GM15510 (cell line): Measurements from ENCODE around the gene CDH26.
A peak's percentile ranks its signal among the peaks of the same experiment; 100 is the strongest.

Experiments used
- POLR2A ChIP-seq: IDR thresholded peaks from 3 replicates; pipeline ENCODE4 v1.6.1; 2011; ENCODE audit warnings: borderline replicate concordance; ENCODE audit not compliant: insufficient read length; ENCODE audit errors: extremely low read depth

Gene CDH26

GRCh38 chr20:59937150-59937549, 21.1 kb upstream of the CDH26 start:
- TF ChIP-seq POLR2A, result no peak

DNA sequence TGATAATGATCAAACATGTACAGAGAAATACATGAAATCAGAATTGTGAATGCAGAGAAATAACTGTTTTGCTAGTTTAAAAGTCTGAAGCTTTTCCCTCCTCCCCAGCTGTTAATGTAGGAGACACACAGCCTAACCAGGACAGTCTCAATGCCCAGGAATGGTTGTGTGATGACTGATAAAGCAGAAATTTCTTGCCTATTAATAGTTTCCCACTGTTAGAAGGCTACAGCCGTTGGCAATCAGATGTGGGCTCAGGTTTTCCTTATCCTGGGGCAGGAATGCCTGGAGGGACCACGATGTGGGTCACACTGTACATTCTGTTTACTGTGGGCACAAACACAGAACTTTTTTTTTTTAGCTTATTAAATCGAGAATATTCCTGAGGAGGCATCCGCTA, 20.0 kb upstream of the CDH26 start:
- no peak for TF ChIP-seq POLR2A

DNA sequence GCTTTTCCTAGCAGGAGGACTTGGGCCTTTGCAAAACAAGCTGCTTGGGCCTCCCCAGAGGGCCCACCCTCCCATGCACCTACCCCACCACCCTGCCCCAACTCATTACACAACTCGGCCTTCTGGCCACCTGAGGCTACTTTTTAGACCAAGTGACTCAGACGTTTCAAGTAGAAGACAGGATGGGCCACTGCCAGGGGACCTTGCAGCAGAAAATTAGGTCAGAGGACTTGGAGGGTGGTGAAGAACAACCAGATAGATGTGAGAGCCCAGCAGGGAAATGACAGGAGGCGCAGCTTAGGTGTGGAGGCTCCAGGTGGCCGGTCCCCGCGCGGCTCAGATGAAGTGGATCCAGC, 19.5 kb upstream of the CDH26 start:
- no peak for TF ChIP-seq POLR2A

GRCh38 chr20:59939052-59939878, 19.0 kb upstream of the CDH26 start:
- TF ChIP-seq POLR2A, result no peak

- no peak for TF ChIP-seq POLR2A
These were observed 18.4 kb upstream of the CDH26 start for GRCh38 chr20:59939879-59940128.

DNA sequence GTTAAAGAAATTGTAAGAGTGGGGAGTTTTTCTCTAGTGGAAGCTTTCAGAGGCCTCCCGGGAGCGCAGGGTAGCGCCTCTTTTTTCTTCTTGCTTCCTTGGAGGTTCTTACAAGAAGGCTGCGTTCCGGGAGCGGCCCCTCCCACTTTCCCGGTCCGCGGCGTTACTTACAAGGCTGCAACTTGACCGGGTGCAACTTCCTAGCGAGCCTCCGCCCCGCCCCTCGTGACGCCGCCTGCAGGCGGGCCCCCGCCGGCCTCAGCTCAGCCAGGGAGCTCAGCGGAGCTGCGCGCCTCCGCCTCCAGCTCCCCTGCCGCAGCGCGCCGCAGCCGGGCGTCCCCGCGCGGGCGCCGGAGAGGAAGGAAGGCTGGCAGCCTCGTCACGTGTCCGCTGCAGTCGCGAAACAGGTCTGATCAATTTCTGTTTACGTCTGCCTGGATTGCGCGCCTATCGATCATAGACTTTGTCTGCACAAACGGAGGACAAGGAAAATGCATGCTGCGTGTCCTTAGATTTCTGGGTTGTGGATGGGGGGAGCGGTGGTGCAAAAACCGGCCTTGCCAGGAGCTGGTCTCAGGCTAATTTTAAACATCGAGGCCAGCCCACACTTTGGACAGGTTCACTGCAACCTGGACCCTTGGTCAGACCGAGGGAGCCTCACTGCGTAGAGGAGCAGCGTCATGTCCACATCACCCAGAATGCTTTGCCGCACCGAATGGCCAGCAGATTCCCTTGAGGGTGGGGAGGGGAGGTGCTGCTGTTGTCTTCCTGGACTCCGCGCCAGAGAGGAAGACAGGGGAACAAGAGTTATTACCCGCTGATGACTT, 17.9 kb upstream of the CDH26 start, which contains the start of the genes FAM217B and PPP1R3D:
Gene FAM217B, plus strand, starts transcription at position 261 of the 827 bp plus-strand sequence. CDS start 3,555 bp downstream, outside the sequence.
Gene PPP1R3D, minus strand, starts transcription at position 177 of the 827 bp plus-strand sequence. CDS start 374 bp downstream, outside the sequence.
- TF ChIP-seq POLR2A, result peak; percentile 70

DNA sequence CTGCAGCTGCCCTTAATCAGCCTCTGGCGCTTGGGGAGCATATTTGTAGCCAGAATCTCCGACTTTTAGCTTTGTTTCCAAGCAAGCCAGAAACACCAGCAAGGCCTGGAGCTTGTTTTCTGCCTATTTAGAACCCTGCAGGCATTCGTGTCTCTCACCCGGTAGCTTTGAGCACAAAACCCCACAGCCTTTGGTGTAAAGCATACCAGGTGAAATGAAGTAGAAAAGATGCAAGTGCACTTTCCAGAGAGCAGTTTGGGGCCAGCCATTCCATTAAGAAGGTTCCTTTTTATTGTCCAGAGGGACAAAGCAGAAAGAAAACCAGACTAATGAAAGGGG, 17.3 kb upstream of the CDH26 start:
- no peak for TF ChIP-seq POLR2A

DNA sequence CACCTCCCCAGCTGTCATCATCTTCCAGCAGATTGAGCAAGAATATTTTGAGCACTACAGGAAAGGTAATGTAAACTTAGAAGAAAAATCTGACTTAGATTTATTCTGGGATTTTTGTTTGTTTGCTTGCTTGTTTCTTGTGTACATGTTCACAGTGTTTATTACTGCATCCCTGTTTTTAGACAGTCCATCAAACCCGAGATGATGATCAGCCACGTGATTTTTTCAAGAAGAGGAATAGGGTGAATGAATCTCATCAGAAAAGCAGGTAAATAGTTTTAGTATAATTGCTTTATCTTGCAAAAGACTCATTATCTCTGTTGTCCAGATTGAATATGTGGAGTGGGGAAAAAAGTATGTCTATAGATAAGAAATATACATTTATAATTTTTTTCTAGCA, 16.0 kb upstream of the CDH26 start:
- TF ChIP-seq POLR2A, result no peak

DNA sequence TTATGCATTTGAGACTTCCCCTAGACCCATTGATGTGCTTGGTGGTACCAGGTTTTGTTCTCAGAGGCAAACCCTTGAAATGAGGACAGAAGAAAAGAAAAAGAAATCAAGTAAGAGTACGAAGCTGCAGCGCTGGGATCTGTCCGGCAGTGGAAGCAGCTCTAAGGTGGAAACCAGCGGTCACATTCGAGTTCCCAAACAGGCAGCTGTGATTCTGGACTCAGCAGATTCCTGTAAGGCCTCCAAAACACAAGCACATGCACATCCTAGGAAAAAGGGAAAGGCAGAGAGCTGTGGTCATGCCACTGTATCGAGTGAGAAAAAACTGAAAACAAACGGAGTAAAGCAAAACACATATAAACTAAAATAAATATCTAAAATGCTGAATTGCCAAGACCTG, 13.5 kb upstream of the CDH26 start:
- TF ChIP-seq POLR2A, result no peak

- no peak for TF ChIP-seq POLR2A
These were observed 13.0 kb upstream of the CDH26 start for GRCh38 chr20:59945175-59945574.

DNA sequence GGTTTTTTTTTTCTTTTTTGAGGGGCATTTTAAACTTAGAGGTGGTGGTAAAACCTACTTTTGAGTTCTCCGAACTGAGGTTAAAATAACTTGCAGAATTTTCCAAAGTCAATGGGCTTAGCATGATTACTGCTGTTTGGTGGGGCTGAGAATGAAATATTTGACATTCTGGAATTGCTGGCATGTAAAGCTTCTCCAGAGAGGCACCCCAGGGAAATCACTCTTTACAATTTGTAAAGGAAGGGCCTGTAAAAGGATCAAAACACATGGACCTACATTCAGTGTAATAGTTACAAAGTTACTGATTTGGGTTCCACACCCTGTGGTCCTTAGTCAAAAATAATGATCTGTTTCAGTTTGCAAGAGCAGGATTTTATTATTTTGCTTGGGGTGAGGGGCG, 12.5 kb upstream of the CDH26 start:
- no peak for TF ChIP-seq POLR2A

DNA sequence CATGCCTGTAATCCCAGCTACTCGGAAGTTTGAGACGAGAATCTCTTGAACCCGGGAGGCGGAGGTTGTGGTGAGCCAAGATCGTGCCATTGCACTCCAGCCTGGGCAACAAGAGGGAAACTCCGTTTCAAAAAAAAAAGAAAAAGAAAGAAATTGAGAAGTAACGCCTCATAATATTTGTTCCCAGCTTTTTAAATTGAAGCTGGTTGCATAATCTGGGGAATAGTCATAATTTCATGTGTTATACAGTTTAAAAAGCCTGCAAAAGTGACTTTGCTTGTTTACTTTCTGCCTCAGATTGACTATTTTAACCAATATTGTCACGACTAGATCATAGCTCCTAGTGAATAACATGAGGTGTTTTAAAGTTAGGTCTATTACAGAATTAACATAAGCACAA, 10.8 kb upstream of the CDH26 start:
- no peak for TF ChIP-seq POLR2A

- no peak for TF ChIP-seq POLR2A
These were observed 10.0 kb upstream of the CDH26 start for GRCh38 chr20:59948212-59948611.

GRCh38 chr20:59948828-59949720, 9.1 kb upstream of the CDH26 start:
- no peak for TF ChIP-seq POLR2A

GRCh38 chr20:59949911-59950310, 8.3 kb upstream of the CDH26 start:
- no peak for TF ChIP-seq POLR2A
